ENCODE data around the gene SIX2. TPM values are rescaled to one million over a fixed set of nuclear protein-coding genes. Genes with fewer than 3 reads are reported as not detected.

The SIX2 gene
- total and polyA plus RNA-seq, 2 experiments from 2014 or later, result 0.87 to 1.3 TPM

- DNase-seq (ENCODE audit: low spot score) (no peak), ATAC-seq (no peak)
- Mint-ChIP-seq H3K4me3 (no peak overlapping the region), H3K9me3 (no peaks in the 10 kb centered on the region; the same call in 2 of the 3 replicates), H3K4me1 (0 out of 3 replicates have a peak, but pooled peaks cover 2% of the 10 kb centered on the region), H3K36me3 (ENCODE audit: low read depth) (no peaks in the 10 kb centered on the region), H3K27me3 (ENCODE audit: insufficient read depth, low read depth, poor library complexity) (peaks cover 11% of the 10 kb centered on the region), H3K27ac (no peak overlapping the region)
- Histone ChIP-seq H3K27ac (ENCODE audit: low read depth) (no peak overlapping the region), H2AFZ (peak overlapping the region; percentile 59; the same call in 1 of the 2 replicates), H4K20me1 (replicated peaks; ENCODE audit: insufficient read depth) (no peaks in the 10 kb centered on the region), H3K36me3 (ENCODE audit: insufficient read depth) (no peaks in the 10 kb centered on the region), H3K79me2 (replicated peaks; ENCODE audit: insufficient read depth) (no peaks in the 10 kb centered on the region), H3F3A (replicated peaks; ENCODE audit: low read depth) (no peaks in the 10 kb centered on the region), H3K4me3 (no peak overlapping the region), H3K27me3 (ENCODE audit: insufficient read depth) (no peaks in the 10 kb centered on the region), H3K9me2 (ENCODE audit: insufficient read depth) (no peaks in the 10 kb centered on the region), H3K4me1 (ENCODE audit: insufficient read depth) (no peaks in the 10 kb centered on the region), H3K4me2 (no peak overlapping the region)
- TF ChIP-seq ZNF331 (CRISPR knock-in tag; IDR thresholded peaks at IDR 0.05; ENCODE audit: low read depth), result no peak
- no peak for TF ChIP-seq EZH2 (IDR thresholded peaks at IDR 0.05; ENCODE audit: low read depth, unreplicated experiment)
- TF ChIP-seq ETS1 (IDR thresholded peaks at IDR 0.05), result no peak
- no peak for TF ChIP-seq ZNF114 (CRISPR knock-in tag; IDR thresholded peaks at IDR 0.05)
- no peak for TF ChIP-seq ZNF462 (CRISPR knock-in tag; IDR thresholded peaks at IDR 0.05)
- TF ChIP-seq POLR2AphosphoS5 (IDR thresholded peaks at IDR 0.05; ENCODE audit: low read depth), result no peak
Observed at GRCh38 chr2:45028276-45028675, 19.0 kb upstream of the SIX2 start.
